Raji (cell line): ENCODE data around the gene FRY.

Source experiments
- POLR2A ChIP-seq: IDR thresholded peaks from 2 replicates; pipeline ENCODE4 v1.6.1; 2011; ENCODE audit warnings: low read depth, low read length, control low read depth; ENCODE audit not compliant: insufficient read depth

Gene FRY

DNA sequence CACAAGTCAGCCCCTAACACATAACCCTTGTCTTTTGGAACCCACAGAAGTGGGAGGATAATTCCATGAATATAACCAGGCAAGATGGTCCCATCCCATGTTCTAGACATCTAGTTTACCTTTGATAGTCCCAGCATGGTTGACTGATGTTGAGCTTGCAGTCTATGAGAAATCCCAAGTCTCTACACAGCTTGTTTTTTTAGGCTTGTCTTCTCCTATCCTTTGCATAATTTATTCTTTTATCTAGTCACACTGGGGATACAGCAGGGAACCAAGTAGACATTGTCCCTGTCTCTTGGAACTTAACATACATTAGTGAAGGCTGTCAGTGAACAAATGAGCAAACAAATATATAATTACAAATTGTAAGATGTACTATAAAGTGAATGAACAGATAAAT lies 19.6 kb upstream of the FRY start:
- no peak for TF ChIP-seq POLR2A

DNA sequence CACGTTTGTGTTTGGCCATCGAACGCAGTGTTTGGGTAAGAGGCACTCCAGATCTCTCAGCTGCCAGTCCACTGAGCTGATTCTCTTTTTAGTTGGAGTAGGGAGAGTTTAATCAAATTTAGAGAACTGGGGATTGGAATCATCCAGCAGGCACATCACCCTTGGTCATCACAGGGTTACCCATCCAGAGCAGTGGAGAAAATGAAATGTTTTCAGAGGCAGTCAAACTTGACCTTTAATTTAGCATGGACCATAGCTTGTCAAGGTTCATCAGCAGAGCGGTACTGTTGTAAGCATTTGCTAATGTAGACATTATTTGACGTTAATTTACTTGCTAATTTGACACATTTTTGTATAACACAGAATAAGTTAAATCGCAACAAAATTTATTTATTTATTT lies 18.4 kb upstream of the FRY start:
- TF ChIP-seq POLR2A = no peak

DNA sequence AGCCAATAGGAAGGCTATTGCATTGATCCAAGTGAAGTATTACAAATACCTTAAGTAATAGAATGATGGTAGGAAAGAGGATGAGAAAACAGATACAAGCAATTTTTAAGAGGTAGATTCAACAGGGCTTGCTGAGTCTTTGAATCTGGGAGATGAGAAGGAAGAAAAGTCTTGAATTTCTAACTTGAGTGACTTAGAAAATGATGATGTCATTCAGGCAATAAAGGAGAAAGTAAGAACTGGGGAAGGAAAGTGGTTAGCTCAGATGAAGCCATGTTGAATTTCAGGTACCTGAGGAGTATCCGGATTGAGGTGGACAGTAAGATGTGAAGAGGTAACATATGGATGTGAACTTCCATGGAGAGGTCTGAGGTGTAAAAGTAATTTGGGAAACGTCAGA lies 15.5 kb upstream of the FRY start:
- no peak for TF ChIP-seq POLR2A

DNA sequence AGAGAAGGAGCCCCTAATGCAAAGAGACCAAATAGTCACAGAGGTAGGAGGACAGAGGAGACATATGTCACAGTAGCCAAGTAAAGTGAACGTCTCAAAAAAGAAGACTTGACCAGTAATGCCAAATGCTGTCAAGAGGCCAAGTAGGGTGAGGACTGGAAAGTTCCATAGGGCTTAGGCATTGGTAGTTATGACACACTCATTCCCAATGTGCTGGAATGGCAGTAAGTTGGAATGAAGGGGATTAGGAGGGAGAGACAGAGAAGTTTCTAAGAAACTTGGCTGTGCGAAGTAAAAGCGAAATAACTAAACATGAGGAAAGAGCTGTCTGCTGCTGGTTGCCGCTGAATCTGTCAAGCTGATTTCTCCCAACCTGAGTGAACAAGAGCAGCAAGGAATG lies 14.9 kb upstream of the FRY start:
- TF ChIP-seq POLR2A = no peak

DNA sequence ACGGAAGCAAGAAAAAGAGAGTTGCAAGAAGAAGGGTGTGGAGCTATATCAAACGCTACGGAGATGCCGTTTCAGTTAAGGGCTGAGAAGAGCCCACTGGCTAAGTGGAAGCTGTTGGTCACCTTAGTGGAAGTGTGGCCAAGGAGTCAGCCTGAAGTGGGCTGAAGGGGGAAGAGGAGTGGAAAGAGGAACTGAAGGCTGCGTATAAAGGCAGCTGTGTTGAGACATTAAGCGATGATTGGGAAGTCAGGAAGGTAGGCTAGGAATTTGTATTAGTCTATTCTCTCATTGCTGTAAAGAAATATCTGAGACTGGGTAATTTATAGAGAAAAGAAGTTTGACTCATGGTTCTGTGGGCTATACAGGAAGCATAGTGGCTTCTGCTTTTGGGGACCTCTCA lies 14.1 kb upstream of the FRY start:
- no peak for TF ChIP-seq POLR2A

DNA sequence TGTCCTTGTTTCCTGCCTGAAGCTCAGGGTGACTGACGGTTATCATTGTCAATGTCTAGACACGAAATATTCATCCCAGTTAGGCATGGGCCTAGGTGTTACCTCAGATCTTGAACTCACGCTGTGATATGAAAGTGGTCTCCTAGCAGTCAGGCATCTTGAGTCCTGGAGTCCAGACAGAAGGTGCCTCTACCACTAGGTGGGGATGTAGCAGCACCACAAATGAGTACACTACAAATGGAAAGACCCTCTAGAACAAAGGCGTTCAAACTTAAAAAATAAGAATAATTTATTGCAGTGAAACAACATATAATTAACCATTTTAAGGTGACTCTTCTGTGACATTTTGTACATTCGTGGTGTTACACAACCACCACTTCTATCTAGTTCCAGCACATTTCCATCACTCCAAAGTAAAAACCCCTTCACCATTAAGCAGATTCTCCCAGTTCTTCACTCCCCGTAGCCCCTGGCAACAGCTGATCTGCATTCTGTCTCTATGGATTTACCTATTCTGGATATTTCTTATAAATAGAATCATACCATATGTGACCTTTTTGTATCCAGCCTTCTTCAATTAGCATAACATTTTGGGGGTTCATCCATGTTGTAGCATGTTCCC lies 11.9 kb upstream of the FRY start:
- TF ChIP-seq POLR2A = no peak

DNA sequence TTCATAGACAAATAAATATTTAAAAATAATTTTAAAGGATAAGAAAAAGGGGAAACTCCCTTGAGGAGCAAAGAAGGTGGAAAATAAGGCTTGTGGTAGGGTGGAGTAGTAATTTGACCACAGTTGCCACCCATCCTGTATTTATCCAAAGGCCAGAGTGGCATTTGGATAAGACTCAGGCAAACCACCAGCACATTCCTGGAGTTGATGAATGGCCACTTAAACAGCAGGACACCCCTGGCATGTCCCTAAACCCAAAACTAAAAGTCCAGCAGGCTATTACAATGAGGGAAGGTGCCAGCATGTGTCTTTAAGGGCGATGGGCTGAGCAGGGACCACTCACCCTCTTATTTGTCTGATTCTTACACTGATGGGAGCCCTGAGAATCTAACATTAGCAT lies 9.8 kb upstream of the FRY start:
- no peak for TF ChIP-seq POLR2A

DNA sequence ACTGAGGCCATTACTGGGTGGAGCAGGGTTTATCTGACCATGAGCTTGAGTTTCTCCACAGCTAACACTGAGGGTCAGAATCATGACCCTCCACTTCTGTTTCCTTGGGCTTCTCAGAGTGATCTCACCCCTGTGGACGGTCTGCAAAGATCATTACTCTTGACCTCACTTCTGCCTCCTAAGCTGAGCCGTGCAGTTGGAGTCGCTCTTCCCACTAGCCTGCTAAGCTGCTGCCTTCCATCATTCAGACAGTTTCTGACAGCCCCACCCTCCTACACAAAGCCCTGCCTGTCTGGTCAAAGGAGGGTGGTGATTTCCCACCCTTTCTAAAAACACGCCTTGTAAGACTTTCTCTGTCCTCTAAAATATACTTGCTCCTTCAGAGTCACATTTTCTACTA lies 9.3 kb upstream of the FRY start:
- TF ChIP-seq POLR2A = no peak

DNA sequence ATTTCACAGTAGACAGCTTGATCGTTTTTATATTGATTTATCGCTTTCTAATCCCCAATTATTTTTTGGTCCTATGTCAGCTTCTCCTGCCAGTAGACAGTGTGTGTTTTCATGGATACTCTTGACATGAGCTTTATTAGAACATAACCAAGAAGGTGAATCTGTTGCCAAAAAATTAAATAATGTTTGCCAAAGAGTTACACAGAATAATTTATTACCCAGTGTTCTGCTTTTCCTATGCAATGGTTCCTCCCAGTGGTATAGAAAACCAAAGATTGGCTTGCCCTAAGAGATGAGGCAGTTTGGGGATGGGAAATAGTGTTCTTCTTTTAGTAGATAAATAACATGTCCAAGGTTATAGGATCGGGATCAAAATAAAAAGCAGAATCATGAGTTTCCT lies 8.5 kb upstream of the FRY start:
- TF ChIP-seq POLR2A = no peak

DNA sequence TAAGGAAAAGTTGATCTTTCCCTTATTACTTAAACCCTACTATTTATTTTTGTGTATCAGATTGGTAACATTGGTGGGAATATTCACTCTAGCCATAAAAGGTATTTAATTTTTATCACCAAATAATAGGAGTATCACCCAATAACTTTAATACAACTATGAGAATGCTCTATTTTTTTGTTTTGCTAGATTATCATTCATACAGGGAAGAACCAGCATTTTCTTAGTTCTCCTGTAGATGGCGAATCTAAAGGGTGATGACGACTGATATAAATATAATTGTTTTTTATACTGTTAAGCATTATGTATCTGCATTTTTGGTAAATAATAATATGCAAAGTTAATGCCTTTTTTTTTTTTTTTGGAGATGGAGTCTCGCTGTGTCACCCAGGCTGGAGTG lies 7.9 kb upstream of the FRY start:
- TF ChIP-seq POLR2A = no peak

DNA sequence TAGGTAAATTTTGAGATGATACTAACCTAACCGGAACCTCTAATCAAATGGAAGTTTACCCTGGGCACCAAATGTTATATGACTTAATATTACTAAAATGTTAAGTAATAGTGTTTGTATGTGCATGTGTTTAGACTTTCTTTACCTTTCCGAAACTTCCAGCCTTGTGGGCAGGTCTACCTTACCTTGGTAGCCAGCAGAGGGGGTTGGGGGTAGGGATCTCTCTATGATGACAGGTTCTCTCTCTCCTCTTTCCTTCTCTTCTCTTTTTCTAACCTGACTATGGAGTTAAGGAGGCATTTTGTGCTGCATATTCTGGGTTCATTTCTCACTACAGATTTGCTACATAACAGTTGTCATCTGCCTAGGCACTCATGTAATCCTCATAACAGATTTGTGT lies 6.8 kb upstream of the FRY start:
- TF ChIP-seq POLR2A = no peak

DNA sequence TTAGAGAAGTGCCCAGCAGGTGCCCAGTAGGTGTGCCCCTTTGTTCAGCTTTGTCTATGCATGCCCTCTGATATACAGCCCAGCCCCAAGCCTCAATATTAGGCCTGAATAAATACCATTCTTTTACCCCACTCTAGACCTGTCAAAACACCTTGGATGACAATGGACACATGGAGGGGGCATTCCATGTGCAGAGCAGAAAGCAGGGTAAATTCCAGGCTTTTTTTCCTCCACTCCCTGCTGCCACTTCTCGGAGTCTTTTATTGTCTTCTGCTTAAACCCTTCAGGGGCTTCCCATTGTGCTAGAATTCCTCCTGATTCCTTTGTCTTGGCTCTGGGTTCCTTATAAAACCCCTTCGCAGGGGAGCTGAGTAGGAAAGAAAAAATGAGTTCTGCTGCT lies 5.8 kb upstream of the FRY start:
- TF ChIP-seq POLR2A = no peak

DNA sequence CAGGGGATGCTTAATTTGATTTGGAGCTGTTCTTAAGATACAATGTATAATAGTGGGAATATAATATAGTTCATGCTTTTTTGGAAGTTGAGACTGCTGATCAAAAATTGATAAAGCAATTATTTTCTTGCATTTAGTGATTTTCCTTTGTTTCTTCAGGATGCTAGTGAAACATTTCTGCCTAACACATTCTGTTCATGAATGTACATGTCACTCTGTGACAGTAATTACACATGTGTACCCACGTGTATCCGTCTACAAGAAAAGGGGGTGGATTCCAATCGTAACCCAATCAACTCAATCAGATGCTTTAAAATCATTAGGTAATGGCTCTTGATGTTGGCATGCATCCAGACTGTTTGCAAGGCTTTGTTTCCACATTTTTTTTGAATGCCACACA lies 5.0 kb upstream of the FRY start:
- TF ChIP-seq POLR2A = no peak

DNA sequence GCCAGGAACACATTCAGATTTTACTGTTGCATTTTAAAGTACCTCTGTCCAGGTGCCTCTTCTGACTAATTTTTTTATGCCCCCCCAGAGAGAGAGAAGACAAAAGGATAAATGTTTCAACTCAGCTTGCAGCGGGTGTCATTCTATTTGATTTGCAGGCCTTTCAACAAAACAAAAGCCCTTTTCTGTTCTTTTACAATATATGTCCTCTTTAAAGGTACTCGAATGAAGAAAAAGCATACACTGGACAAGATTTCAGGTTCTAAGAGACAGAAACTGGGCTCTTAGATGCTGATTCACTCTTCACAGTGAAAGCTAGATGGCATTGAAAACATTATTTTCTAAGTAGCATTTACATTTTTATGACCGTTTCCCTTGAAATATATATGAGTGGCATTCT lies 2.9 kb upstream of the FRY start:
- no peak for TF ChIP-seq POLR2A

DNA sequence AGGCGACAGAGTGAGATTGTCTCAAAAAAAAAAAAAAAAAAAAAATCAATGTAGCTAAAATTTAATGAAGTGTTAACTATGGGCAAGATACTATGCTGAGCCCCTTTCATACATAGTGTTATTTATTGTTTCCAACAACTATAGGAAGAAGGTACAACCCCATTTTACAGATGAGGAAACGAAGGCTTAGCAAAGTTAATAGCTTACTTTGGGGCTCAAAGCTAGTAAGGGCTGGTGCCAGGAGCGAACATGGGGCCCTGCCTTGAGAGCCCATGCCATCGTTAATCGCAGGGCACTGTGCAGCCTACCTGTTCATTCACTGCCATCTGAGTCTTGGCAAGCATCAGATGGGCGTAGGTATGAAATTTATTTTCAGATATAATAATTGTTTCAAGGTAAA lies 1.9 kb upstream of the FRY start:
- TF ChIP-seq POLR2A = no peak

DNA sequence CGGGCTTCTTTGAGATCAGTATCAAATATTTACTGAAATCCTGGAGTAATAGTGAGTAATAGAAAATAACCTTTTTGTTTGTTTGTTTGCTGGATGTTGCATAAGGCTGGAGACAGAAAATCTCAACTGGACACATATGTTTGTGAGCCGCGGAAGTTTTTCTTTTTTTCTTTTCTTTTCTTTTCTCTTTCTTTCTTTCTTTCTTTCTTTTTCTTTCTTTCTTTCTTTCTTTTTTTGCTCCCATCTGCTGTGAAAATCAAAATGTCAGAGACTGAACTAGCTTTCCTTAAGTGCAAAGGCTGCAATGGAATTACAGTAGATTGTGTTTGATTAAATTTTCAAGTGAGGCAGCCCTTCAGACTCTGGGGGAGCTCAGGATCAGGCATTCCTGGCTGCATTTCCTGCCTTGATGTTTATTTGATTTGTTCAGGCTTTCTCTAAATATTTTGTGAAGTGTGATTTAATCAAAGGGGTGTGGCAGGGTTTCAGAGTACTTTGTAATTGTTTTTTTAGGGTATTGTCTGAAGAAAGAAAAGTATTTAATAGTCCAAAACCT lies 319 bp downstream of the FRY start:
- no peak for TF ChIP-seq POLR2A

DNA sequence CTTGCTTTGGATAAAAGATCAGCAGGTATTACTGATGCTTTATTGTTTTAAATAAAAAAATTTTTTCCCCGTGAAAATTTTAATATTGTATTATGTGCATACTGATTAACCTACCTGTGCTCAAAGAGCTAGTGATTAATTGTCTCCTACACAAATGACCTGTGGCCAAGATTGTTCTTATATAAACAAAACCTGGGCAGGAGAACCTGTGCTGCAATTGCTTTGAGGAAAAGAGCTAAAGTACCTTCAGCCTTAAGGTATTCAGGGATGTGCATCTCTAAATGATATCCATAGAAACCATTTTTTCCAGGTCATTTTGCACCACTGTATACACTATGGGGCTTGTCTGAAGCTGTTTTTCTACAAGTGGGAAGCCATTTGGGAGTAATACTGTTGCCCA lies 1.2 kb downstream of the FRY start:
- no peak for TF ChIP-seq POLR2A
